GM23338 (cell line): ENCODE measurements around the gene OSBPL3. TPM values are rescaled to one million over a fixed set of nuclear protein-coding genes. Genes with fewer than 3 reads are reported as not detected.

Experiments used
- ATAC-seq: fragments of 200-7000 bp; cut with Tn5 transposase; 3 replicates; pipeline ENCODE4 v1.9.1; 2020
- DNase-seq: peaks from one replicate; pipeline ENCODE4 v3.0.0-alpha.2; 2015; ENCODE audit warnings: low spot score
- H2AFZ ChIP-seq: fragments of 200-600 bp; sonication (generic); 2 replicates; pipeline ENCODE4 v1.8.0; 2016; ENCODE audit warnings: antibody characterized with exemption, mild to moderate bottlenecking, moderate library complexity
- H3F3A ChIP-seq: fragments of 200-600 bp; sonication (generic); replicated peaks from 2 replicates; pipeline ENCODE4 v1.8.0; 2017; ENCODE audit warnings: antibody characterized with exemption, mixed run types, low read depth
- H3K27ac ChIP-seq: fragments of 200-600 bp; sonication (generic); 2 replicates; pipeline ENCODE4 v1.6.1; 2016; ENCODE audit warnings: low read depth
- H3K27me3 ChIP-seq: fragments of 200-600 bp; sonication (generic); 2 replicates; pipeline ENCODE4 v1.8.0; 2016; ENCODE audit warnings: mild to moderate bottlenecking, mixed run types, moderate library complexity; ENCODE audit not compliant: insufficient read depth
- H3K36me3 ChIP-seq: fragments of 200-600 bp; sonication (generic); 2 replicates; pipeline ENCODE4 v1.8.0; 2016; ENCODE audit warnings: mild to moderate bottlenecking; ENCODE audit not compliant: insufficient read depth
- H3K4me1 ChIP-seq: fragments of 200-600 bp; sonication (generic); 2 replicates; pipeline ENCODE4 v1.8.0; 2016; ENCODE audit warnings: mild to moderate bottlenecking, moderate library complexity; ENCODE audit not compliant: insufficient read depth
- H3K4me2 ChIP-seq: fragments of 200-600 bp; sonication (generic); 2 replicates; pipeline ENCODE4 v1.7.1; 2017; ENCODE audit warnings: mixed run types
- H3K4me3 ChIP-seq: fragments of 200-600 bp; sonication (generic); 2 replicates; pipeline ENCODE4 v1.6.1; 2016; ENCODE audit warnings: mixed run types
- H3K79me2 ChIP-seq: fragments of 200-600 bp; sonication (generic); replicated peaks from 2 replicates; pipeline ENCODE4 v1.8.0; 2017; ENCODE audit warnings: mild to moderate bottlenecking; ENCODE audit not compliant: insufficient read depth
- H3K9me2 ChIP-seq: fragments of 200-600 bp; sonication (generic); 2 replicates; pipeline ENCODE4 v1.8.0; 2017; ENCODE audit not compliant: insufficient read depth
- H4K20me1 ChIP-seq: fragments of 200-600 bp; sonication (generic); replicated peaks from 2 replicates; pipeline ENCODE4 v1.8.0; 2017; ENCODE audit warnings: mild to moderate bottlenecking; ENCODE audit not compliant: insufficient read depth
- H3K27ac Mint-ChIP-seq: 2 replicates; pipeline ENCODE4 v1.8.0; 2020; ENCODE audit warnings: inconsistent platforms, mild to moderate bottlenecking, moderate library complexity, mixed read lengths
- H3K27me3 Mint-ChIP-seq: 3 replicates; pipeline ENCODE4 v1.8.0; 2022; ENCODE audit warnings: low read depth, mild to moderate bottlenecking, moderate library complexity, mixed read lengths, inconsistent platforms; ENCODE audit not compliant: insufficient read depth, poor library complexity
- H3K36me3 Mint-ChIP-seq: 3 replicates; pipeline ENCODE4 v1.8.0; 2021; ENCODE audit warnings: low read depth, mild to moderate bottlenecking, inconsistent platforms, moderate library complexity, mixed read lengths
- H3K4me1 Mint-ChIP-seq: 3 replicates; pipeline ENCODE4 v1.8.0; 2020; ENCODE audit warnings: mild to moderate bottlenecking, inconsistent platforms, mixed read lengths
- H3K4me3 Mint-ChIP-seq: 3 replicates; pipeline ENCODE4 v1.8.0; 2021; ENCODE audit warnings: moderate library complexity, mild to moderate bottlenecking, inconsistent platforms, mixed read lengths
- H3K9me3 Mint-ChIP-seq: 3 replicates; pipeline ENCODE4 v1.8.0; 2020; ENCODE audit warnings: moderate library complexity, mild to moderate bottlenecking, inconsistent platforms, mixed read lengths
- CREB1 ChIP-seq: fragments of 250-450 bp; sonication (Bioruptor Pico); IDR thresholded peaks from 2 replicates; pipeline ENCODE4 v1.5.0; 2020; ENCODE audit warnings: low read depth, mild to moderate bottlenecking, moderate library complexity
- CTCF ChIP-seq, 2 experiments: fragments of 200-600 bp in 1 of 2; sonication (generic) in 1 of 2; conservative IDR thresholded peaks; 2 replicates each; pipeline versions ENCODE4 v1.5.1 to v1.6.1; 2016 to 2017; ENCODE audit warnings: antibody characterized with exemption in 2 of 2, low read depth in 2 of 2, mild to moderate bottlenecking in 2 of 2, moderate library complexity in 1 of 2
- EZH2 ChIP-seq: fragments of 200-600 bp; sonication (generic); IDR thresholded peaks from one replicate; pipeline ENCODE4 v1.8.0; 2017; ENCODE audit warnings: antibody characterized with exemption, mild to moderate bottlenecking, low read depth; ENCODE audit not compliant: unreplicated experiment
- EZH2phosphoT487 ChIP-seq: fragments of 200-600 bp; sonication (generic); IDR thresholded peaks from one replicate; pipeline ENCODE4 v1.8.1; 2018; ENCODE audit warnings: antibody characterized with exemption; ENCODE audit not compliant: unreplicated experiment
- JUNB ChIP-seq: IDR thresholded peaks from one replicate; pipeline ENCODE4 v1.6.1; 2016; ENCODE audit warnings: antibody characterized with exemption; ENCODE audit not compliant: unreplicated experiment
- NANOG ChIP-seq: IDR thresholded peaks from 2 replicates; pipeline ENCODE4 v1.6.1; 2016; ENCODE audit warnings: antibody characterized with exemption, borderline replicate concordance
- STAT1 ChIP-seq: IDR thresholded peaks from one replicate; pipeline ENCODE4 v1.6.1; 2016; ENCODE audit warnings: antibody characterized with exemption; ENCODE audit not compliant: unreplicated experiment
- ZNF114 ChIP-seq: fragments of 250-450 bp; sonication (Bioruptor Pico); IDR thresholded peaks from 2 replicates; pipeline ENCODE4 v1.5.0; 2020; ENCODE audit warnings: mild to moderate bottlenecking, moderate library complexity
- ZNF331 ChIP-seq: fragments of 250-450 bp; sonication (Bioruptor Pico); IDR thresholded peaks from 2 replicates; pipeline ENCODE4 v1.5.0; 2020; ENCODE audit warnings: low read depth, mild to moderate bottlenecking, moderate library complexity
- polyA plus RNA-seq: library from polyadenylated mRNA; unstranded; fragments of >200 nt; fragmentation: Nextera tagmentation; extraction: Ambion mirVana; gene quantifications from 2 replicates; pipeline ENCODE4 v1.2.1, GENCODE V29; 2016
- total RNA-seq: library from RNA; depleted of rRNA; stranded (reverse); fragments of >200 nt; shearing (Covaris generic); gene quantifications from 2 replicates; pipeline ENCODE4 v1.2.3, GENCODE V29; 2014
- TF ChIP-seq, protein P1 (sequence below): fragments of 250-450 bp; sonication (Bioruptor Pico); IDR thresholded peaks from 2 replicates; pipeline ENCODE4 v1.5.0; 2020; ENCODE audit warnings: mild to moderate bottlenecking, moderate library complexity
- TF ChIP-seq, protein P2 (sequence below): IDR thresholded peaks from 2 replicates; pipeline ENCODE4 v1.6.1; 2016; ENCODE audit warnings: antibody characterized with exemption

The OSBPL3 gene
- total and polyA plus RNA-seq, 2 experiments from 2014 or later: 7.2 to 15.7 TPM

- no peak overlapping the region for H3K4me2 ChIP-seq
These were observed 150.2 kb downstream of the OSBPL3 start for GRCh38 chr7:24829787-24830186.

More at GRCh38 chr7:24829787-24830186, 150.2 kb downstream of the OSBPL3 start:
- no peaks in the 10 kb centered on the region for H3K36me3 Mint-ChIP-seq
- no peaks in the 10 kb centered on the region for H3K79me2 ChIP-seq
- no peaks in the 10 kb centered on the region for H3K9me2 ChIP-seq
- H3K4me3 Mint-ChIP-seq: no peak overlapping the region
- H3K27me3 ChIP-seq: no peaks in the 10 kb centered on the region
- no peaks in the 10 kb centered on the region for H3K9me3 Mint-ChIP-seq
- peaks cover 2% of the 10 kb centered on the region; the same call in 1 of the 3 replicates for H3K4me1 Mint-ChIP-seq
- H3K27ac ChIP-seq: no peak overlapping the region
- no peaks in the 10 kb centered on the region for H3K4me1 ChIP-seq
- no peak overlapping the region for H3K4me3 ChIP-seq
- TF ChIP-seq JUNB (no peak), EZH2 (no peak), NANOG (no peak), STAT1 (no peak), CTCF (conservative IDR thresholded peaks at IDR 0.05; ENCODE audit: low read depth in 2 of 2) (no peak), CREB1 (CRISPR knock-in tag) (no peak), ZNF114 (no peak), ZNF331 (CRISPR knock-in tag) (no peak), EZH2phosphoT487 (no peak)
- TF ChIP-seq, protein P1, sequence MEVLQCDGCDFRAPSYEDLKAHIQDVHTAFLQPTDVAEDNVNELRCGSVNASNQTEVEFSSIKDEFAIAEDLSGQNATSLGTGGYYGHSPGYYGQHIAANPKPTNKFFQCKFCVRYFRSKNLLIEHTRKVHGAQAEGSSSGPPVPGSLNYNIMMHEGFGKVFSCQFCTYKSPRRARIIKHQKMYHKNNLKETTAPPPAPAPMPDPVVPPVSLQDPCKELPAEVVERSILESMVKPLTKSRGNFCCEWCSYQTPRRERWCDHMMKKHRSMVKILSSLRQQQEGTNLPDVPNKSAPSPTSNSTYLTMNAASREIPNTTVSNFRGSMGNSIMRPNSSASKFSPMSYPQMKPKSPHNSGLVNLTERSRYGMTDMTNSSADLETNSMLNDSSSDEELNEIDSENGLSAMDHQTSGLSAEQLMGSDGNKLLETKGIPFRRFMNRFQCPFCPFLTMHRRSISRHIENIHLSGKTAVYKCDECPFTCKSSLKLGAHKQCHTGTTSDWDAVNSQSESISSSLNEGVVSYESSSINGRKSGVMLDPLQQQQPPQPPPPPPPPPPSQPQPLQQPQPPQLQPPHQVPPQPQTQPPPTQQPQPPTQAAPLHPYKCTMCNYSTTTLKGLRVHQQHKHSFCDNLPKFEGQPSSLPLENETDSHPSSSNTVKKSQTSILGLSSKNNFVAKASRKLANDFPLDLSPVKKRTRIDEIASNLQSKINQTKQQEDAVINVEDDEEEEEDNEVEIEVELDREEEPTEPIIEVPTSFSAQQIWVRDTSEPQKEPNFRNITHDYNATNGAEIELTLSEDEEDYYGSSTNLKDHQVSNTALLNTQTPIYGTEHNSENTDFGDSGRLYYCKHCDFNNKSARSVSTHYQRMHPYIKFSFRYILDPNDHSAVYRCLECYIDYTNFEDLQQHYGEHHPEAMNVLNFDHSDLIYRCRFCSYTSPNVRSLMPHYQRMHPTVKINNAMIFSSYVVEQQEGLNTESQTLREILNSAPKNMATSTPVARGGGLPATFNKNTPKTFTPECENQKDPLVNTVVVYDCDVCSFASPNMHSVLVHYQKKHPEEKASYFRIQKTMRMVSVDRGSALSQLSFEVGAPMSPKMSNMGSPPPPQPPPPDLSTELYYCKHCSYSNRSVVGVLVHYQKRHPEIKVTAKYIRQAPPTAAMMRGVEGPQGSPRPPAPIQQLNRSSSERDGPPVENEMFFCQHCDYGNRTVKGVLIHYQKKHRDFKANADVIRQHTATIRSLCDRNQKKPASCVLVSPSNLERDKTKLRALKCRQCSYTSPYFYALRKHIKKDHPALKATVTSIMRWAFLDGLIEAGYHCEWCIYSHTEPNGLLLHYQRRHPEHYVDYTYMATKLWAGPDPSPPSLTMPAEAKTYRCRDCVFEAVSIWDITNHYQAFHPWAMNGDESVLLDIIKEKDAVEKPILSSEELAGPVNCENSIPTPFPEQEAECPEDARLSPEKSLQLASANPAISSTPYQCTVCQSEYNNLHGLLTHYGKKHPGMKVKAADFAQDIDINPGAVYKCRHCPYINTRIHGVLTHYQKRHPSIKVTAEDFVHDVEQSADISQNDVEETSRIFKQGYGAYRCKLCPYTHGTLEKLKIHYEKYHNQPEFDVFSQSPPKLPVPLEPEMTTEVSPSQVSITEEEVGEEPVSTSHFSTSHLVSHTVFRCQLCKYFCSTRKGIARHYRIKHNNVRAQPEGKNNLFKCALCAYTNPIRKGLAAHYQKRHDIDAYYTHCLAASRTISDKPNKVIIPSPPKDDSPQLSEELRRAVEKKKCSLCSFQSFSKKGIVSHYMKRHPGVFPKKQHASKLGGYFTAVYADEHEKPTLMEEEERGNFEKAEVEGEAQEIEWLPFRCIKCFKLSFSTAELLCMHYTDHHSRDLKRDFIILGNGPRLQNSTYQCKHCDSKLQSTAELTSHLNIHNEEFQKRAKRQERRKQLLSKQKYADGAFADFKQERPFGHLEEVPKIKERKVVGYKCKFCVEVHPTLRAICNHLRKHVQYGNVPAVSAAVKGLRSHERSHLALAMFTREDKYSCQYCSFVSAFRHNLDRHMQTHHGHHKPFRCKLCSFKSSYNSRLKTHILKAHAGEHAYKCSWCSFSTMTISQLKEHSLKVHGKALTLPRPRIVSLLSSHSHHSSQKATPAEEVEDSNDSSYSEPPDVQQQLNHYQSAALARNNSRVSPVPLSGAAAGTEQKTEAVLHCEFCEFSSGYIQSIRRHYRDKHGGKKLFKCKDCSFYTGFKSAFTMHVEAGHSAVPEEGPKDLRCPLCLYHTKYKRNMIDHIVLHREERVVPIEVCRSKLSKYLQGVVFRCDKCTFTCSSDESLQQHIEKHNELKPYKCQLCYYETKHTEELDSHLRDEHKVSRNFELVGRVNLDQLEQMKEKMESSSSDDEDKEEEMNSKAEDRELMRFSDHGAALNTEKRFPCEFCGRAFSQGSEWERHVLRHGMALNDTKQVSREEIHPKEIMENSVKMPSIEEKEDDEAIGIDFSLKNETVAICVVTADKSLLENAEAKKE (CRISPR knock-in tag): no peak
- TF ChIP-seq, protein P2, sequence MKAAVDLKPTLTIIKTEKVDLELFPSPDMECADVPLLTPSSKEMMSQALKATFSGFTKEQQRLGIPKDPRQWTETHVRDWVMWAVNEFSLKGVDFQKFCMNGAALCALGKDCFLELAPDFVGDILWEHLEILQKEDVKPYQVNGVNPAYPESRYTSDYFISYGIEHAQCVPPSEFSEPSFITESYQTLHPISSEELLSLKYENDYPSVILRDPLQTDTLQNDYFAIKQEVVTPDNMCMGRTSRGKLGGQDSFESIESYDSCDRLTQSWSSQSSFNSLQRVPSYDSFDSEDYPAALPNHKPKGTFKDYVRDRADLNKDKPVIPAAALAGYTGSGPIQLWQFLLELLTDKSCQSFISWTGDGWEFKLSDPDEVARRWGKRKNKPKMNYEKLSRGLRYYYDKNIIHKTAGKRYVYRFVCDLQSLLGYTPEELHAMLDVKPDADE: no peak
- no peak overlapping the region for H2AFZ ChIP-seq
- no peaks in the 10 kb centered on the region; the same call in 1 of the 2 replicates for H3K36me3 ChIP-seq
- DNase-seq (no peak), ATAC-seq (no peak)
- no peaks in the 10 kb centered on the region for H3F3A ChIP-seq
- H4K20me1 ChIP-seq: no peaks in the 10 kb centered on the region
- no peak overlapping the region for H3K27ac Mint-ChIP-seq
- peaks cover 3% of the 10 kb centered on the region for H3K27me3 Mint-ChIP-seq
